Esophagus muscularis mucosa (tissue), 4 donors: ENCODE results near the gene ARID2.

Experiments used
- EP300 ChIP-seq: sonication (generic); formaldehyde crosslinking; IDR thresholded peaks from one replicate; pipeline ENCODE4 v1.6.1; 2017; ENCODE audit warnings: antibody characterized with exemption
- POLR2A ChIP-seq: fragments of 450-650 bp; IDR thresholded peaks from one replicate; pipeline ENCODE4 v1.6.1; 2017; ENCODE audit warnings: antibody characterized with exemption, moderate library complexity, mild to moderate bottlenecking, low read depth
- POLR2AphosphoS5 ChIP-seq, 2 donors: sonication (generic); formaldehyde crosslinking; IDR thresholded peaks; one replicate each; pipeline ENCODE4 v1.6.1; 2017; ENCODE audit warnings: antibody characterized with exemption in 2 of 2
- TF ChIP-seq, protein P1 (sequence below), 3 experiments: fragments of 200-600 bp in 2 of 3; fragments of 450-650 bp in 1 of 3; sonication (generic) in 2 of 3; IDR thresholded peaks; one replicate each; pipeline ENCODE4 v1.5.1; 2017 to 2019; ENCODE audit warnings: antibody characterized with exemption in 3 of 3, mild to moderate bottlenecking in 2 of 3, moderate library complexity in 1 of 3

DNA sequence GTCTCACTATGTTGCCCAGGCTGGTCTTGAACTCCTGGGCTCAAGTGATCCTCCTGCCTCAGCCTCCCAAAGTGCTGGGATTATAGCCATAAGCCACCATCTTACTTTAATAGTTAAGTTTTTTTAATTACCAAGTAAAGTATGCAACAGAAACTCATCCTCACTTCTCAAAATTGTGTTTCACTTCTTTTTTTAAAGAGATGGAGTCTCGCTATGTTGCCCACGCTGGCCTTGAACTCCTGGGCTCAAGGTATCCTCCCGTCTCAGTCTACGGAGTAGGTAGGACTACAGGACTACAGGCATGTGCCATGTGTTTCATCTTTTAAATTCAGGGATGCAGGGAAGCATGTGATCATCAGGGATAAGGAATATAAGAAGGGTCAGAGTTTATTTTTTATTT, 17.2 kb upstream of the ARID2 start:
- TF ChIP-seq POLR2A: no peak
- TF ChIP-seq, protein P1, sequence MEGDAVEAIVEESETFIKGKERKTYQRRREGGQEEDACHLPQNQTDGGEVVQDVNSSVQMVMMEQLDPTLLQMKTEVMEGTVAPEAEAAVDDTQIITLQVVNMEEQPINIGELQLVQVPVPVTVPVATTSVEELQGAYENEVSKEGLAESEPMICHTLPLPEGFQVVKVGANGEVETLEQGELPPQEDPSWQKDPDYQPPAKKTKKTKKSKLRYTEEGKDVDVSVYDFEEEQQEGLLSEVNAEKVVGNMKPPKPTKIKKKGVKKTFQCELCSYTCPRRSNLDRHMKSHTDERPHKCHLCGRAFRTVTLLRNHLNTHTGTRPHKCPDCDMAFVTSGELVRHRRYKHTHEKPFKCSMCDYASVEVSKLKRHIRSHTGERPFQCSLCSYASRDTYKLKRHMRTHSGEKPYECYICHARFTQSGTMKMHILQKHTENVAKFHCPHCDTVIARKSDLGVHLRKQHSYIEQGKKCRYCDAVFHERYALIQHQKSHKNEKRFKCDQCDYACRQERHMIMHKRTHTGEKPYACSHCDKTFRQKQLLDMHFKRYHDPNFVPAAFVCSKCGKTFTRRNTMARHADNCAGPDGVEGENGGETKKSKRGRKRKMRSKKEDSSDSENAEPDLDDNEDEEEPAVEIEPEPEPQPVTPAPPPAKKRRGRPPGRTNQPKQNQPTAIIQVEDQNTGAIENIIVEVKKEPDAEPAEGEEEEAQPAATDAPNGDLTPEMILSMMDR (IDR thresholded peaks at IDR 0.05): no peak
- TF ChIP-seq EP300: no peak
- no peak for TF ChIP-seq POLR2AphosphoS5 (IDR thresholded peaks at IDR 0.05)
